A673 (cell line): ENCODE measurements around the gene DPYD.

Experiments used
- CTCF ChIP-seq: fragments of 300-800, 200-600 bp; sonication (generic); conservative IDR thresholded peaks from 2 replicates; pipeline ENCODE4 v1.5.1; 2017; ENCODE audit warnings: low read depth, mild to moderate bottlenecking, antibody characterized with exemption, low read length, moderate library complexity, mixed read lengths
- EZH2 ChIP-seq: fragments of 200-600 bp; sonication (generic); IDR thresholded peaks from 2 replicates; pipeline ENCODE4 v1.6.1; 2017; ENCODE audit warnings: borderline replicate concordance, low read depth, mild to moderate bottlenecking, mixed read lengths, antibody characterized with exemption, low read length; ENCODE audit not compliant: poor library complexity, severe bottlenecking

- TF ChIP-seq CTCF (no peak), EZH2 (no peak)
Observed at GRCh38 chr1:97212671-97213070, 708.2 kb downstream of the DPYD start.
